ENCODE data around the gene FBXO3.

FBXO3 gene

DNA sequence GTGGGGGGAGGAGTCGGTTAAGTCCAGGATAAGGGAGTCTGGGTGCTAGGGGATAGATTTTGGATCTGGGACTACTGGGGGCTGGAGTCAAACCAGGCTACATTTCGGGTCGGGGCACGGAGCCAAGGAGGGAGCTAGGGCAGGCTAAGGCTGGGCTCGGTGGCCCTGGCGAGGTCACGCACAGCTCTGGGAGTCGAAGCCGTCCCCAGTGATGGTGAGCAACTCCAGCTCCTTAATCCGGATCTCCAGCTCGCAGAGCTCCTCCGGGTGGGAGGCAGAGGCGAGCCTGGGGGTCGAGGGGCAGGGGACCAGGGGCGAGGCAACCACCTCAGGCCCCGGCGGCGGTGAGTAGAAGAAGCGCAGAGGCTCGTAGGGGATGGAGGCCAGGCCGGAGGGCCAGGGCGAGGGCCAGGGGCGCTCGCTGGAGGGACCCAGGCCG lies 74.2 kb downstream of the FBXO3 start:
- DNase-seq = no peak

DNA sequence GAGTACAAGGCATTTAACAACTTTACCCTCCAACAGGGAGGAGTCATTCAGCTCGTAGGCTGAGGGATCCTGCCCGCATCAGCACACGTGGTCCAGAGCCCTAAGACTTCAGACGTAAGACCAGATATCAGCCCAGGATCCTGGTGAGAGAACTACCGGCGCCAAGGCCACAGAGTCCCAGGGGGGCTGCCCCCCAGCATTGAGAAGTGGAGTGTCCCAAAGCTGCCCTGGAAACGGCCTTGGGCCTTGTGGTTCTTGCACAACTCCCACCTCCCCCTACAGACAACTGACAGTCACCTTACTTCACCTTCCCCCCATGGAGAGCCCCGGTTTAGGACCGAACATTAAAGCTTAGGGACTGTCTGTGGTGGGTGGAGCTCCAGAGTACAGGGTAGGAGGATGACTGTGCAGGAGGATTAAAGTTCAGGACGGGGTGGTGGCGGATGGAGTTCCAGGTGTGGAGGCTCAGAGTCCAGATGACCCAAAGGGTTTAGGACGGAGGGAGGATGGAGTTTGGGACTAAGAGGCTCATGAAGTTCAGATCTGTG lies 74.7 kb downstream of the FBXO3 start:
- no peak for DNase-seq

DNA sequence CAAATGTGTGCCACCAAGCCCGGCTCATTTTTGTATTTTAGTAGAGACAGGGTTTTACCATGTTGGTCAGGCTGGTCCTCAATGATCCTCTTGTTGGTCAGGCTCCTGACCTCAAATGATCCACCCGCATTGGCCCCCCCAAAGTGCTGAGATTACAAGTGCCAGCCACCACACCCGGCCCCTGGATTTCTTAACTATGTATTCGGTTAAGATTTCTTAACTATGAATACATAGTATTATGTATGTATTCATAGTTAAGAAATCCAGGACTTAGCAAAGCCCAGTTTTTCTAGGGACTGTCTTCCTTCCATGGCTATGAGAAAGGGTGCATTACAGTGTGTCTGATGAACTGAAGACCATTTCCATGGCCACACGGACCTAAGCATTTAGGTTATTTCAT lies 75.4 kb downstream of the FBXO3 start:
- DNase-seq = no peak

DNA sequence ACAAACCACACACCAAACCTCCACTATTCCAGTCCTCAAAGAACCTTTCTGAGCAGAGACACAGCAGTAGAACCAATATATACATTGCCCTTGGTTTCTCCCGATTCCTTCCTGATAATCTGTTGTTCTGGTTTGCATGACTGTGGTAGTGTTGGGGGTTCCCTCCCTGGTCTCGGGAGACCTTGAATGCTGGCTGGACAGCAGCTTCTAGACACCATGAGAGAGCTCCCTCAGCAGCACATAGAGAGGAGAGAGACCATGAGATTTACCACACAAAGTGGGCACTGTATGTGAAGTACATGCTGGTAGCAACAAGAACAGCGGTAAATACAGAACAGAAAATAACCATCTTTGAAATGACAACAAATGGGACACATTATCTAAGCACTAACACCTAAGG lies 76.3 kb downstream of the FBXO3 start:
- DNase-seq = no peak

DNA sequence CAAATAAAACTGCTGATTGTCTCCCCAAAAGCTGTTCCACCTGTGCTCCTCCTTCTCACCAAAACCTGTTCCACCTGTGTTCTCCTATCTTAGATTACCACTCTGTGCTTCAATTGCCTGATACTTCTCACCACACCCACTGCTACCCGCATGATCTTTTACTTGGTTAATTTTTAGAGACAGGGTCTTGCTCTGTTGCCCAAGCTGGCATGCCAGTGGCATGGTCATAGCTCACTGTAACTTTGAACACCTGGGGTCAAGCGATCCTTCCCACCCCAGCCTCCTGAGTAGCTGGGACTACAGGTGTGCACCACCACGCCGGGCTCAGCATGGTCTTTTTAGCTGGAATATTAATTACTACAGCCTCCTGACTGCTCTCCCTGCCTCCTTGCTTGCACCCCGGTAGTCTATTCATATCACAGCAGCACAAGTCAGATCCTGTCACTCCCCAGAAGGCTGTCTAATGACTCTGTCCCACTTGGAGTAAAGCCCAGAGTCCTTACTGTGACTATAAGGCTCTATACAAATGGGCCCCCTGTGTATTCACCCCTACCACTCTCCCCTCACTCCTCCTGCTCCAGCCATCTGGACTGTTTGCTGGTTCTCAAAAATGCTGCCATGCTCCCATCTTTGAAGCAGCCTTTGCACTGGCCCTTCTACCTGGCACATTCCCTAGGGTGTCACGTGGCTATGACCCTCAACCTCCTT lies 77.2 kb downstream of the FBXO3 start:
- no peak for DNase-seq

DNA sequence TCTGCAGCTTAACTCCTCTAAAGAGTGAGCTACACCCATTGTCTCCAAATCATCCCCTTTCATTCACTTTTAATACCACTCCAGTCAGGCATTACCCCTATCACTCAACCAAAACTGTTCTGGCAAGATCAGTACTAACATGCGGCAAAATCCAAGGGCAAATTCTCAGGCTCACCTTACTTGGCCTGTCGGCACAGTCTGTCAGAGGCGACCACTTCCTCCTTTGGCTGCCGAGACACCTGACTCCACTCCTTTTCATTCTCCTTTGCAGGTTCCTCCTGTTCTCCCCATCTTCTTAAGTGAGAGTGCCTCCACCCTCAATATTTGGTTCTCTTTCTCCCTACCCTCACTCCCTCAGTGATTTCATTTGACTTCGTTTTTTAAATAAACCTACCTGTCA lies 77.9 kb downstream of the FBXO3 start:
- no peak for DNase-seq

DNA sequence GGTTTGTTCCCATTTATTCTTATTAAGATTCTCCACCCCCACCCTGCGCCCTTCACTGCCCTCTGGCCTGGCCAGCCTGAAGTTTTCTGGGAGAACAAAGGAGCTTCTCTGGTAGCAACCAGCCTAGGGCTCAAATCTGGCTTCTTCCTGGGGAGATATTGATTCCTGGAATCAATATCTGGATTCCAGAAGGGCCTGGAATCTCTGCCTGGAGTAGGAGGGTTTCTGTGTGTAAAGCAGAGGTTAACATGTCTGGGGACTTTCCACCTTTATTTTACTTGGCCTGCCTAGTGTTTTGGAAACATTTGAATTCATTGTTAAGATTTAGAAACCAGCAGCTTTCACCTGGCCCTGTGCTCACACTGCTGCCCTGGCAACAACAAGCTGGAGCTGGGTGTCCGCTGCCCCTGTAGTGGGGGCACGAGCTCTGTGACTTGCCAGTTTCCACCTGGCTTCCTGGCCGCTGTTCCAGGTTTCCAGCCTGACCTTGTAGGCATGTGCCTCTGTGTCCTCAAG lies 79.2 kb downstream of the FBXO3 start:
- DNase-seq = no peak

DNA sequence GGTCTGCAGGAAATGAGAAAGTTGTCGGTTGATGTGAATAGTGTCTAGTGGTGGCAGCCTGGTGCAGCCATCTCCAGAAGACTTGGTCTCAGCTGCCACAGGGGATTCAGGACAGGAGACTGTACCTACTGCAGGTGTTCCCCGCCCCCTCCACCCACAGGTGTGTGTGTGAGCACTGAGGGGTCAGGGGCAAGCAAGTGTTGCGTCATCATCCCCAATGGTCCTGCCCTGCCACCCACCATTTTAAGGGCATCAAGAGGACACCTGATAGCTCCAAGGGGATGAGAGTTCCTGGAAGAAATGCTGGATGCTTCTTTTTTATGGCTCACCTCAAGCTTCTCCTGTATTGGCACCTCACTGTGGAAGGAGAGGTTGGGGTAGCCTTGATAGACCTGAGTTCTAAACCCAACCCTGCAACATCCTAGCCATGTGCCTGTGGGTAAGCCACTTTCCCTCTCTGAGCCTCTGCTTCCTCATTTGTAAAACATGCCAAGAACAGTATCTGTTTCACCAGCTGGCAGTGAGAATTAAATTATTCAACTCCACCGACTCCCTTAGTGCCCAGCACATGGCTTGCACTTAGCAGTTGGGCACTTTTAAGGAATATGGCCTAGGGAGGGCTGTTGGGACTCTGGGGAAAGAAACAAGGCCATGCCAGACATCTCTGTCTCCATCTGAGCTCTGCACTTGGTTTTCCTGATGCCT lies 79.8 kb downstream of the FBXO3 start:
- no peak for DNase-seq

DNA sequence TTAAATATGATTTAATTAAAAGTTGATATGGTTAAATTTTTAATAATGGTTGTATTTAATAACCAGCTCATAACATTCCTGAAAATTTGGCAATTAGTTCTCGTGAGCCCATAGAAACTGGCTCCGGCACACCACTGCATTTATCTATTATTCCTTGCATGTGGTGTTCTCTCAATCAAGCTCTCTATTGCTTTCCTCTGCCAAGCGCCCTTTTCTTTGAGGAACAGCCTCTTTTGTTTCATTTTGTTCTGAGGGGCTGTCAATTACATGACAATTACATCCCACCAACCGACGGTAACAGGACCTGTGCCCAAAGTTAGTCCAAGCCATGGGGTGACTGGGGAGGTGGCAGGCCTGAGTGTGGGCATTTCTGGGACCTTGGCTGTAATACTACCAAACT lies 81.8 kb downstream of the FBXO3 start:
- no peak for DNase-seq

DNA sequence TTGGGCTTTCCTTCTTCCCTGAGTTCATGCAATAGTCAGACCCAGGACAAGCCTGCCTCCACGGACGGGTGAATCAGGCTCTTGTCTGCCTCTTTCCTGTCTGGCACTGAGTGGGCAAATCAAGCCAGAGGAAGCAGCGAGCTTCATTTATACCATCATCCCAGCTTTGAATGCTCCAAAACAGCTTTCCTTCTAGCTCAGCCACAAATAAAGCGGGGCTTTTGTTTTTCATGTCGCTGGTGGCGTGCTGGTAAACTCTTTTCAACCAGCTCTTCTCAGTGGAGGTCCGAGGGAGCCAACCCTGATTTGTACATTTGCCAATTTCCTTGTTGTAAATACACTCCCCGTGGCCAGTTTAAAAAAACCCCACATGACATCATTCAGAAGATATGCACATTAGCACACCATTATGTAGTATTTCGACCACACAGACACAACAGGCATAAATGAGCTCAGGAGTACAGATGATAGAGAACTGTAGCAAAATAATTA lies 82.3 kb downstream of the FBXO3 start:
- DNase-seq = no peak

DNA sequence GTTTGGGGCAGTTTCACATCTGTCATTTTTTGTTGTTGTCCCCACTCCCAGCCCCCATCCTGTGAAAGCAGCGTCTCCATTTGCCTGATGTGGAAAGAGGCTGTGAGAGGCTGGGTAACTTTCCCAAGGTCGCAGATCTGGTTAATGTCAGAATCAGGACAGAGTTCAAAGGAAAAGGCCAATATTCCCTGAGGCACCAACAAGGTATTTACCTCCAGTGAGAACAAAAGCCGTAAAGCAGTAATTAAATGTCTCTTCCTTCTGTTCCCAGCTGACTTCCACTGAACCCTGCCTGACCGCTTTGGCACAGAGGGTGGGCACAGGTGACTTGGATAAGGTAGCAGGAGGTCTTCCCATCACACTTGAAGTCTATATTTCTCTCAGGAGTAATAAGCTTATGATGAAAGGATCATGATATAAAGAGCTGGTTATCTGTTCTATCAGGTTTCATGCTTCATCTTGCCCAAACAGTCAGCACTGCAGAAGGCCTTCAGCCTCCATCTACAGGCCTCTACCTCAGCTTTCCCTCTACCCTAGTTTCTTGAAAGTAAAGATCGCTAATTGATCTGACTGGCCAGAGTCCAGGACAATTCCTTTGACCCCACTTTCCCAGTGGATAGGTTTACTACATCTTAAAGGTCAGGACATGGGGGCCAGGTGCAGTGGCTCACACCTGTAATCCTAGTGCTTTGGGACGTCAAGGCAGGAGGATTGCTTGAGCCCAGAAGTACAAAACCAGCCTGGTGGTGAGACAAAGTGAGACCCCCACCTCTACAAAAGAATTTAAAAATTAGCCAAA lies 83.1 kb downstream of the FBXO3 start:
- no peak for DNase-seq

Data from CD4-positive, alpha-beta T cell treated with Interferon gamma for 1 hour (primary cell).